Right ventricle myocardium inferior (tissue), 1 donor: ENCODE data around the gene CBX6. TPM values are rescaled to one million over a fixed set of nuclear protein-coding genes. Genes with fewer than 3 reads are reported as not detected.

Experiments used
- ATAC-seq: fragments of 200-7000 bp; cut with Tn5 transposase; one replicate; pipeline ENCODE4 v1.9.1; 2020; ENCODE audit warnings: mild to moderate bottlenecking, moderate library complexity
- DNase-seq: peaks from one replicate; pipeline ENCODE4 v3.0.0; 2021; ENCODE audit errors: missing footprints
- intact Hi-C: fragments of 100-400 bp; cut with DNase I; formaldehyde crosslinking; loops from one replicate; pipeline ENCODE4 v1.11.0; 2022
- total RNA-seq: library from RNA; stranded (reverse); fragmentation: NEBNext Ultra II Directional; extraction: Animal tissue kit (Norgen Biotek cat#: 25700); gene quantifications from one replicate; pipeline ENCODE4 v1.2.1, GENCODE V29; 2021
- donor health status: DM: no; HTN: yes; CAD: no; lungs with severe emphysema.

Gene CBX6
- total RNA-seq, 1 donor from 2014 or later = 39.3 TPM

GRCh38 chr22:38878001-38878400 is 6.0 kb upstream of the CBX6 start:
- no peak for DNase-seq
- no peak for ATAC-seq
- intact Hi-C loops = no loop called here

GRCh38 chr22:38874529-38875222 is 2.7 kb upstream of the CBX6 start:
- DNase-seq = peak; percentile 21
- ATAC-seq = no peak
- intact Hi-C loops = loop anchor here (5.0 kb wide), 1 partner anchor 443 kb away; the partner anchor contains the start of gene RPL3

GRCh38 chr22:38873469-38874411 is 1.7 kb upstream of the CBX6 start:
- intact Hi-C loops = loop anchor here (5.0 kb wide), 1 partner anchor 444 kb away; the partner anchor contains the start of gene RPL3
- ATAC-seq (no peak), DNase-seq (peak; percentile 30)

GRCh38 chr22:38872831-38873248 is 824 bp upstream of the CBX6 start:
- intact Hi-C loops = loop anchor here (5.0 kb wide), 1 partner anchor 444 kb away; the partner anchor contains the start of gene RPL3
- DNase-seq = peak; percentile 80
- peak; percentile 77 for ATAC-seq

- peak; percentile 73 for DNase-seq
- intact Hi-C loops = loop anchor here (2.0 to 5.0 kb wide), 2 partner anchors 251 to 446 kb away; partner anchors contain the start of gene RPL3
- no peak for ATAC-seq
Measured at GRCh38 chr22:38871360-38872171, 450 bp downstream of the CBX6 start.

GRCh38 chr22:38870791-38871359 is 1.1 kb downstream of the CBX6 start:
- ATAC-seq (no peak), DNase-seq (no peak)
- intact Hi-C loops = loop anchor here (1.0 to 5.0 kb wide), 3 partner anchors 56 to 446 kb away; partner anchors contain the start of gene RPL3

GRCh38 chr22:38870312-38870741 is 1.7 kb downstream of the CBX6 start:
- intact Hi-C loops = loop anchor here (1.0 to 5.0 kb wide), 3 partner anchors 57 to 447 kb away; partner anchors contain the start of gene RPL3
- ATAC-seq (peak; percentile 58), DNase-seq (peak; percentile 94)

- DNase-seq = peak; percentile 41
- ATAC-seq = no peak
- intact Hi-C loops = loop anchor here (1.0 to 5.0 kb wide), 5 partner anchors 58 to 448 kb away; partner anchors contain the start of gene RPL3
Measured at GRCh38 chr22:38869663-38870062, 2.4 kb downstream of the CBX6 start.

GRCh38 chr22:38868886-38869381 is 3.1 kb downstream of the CBX6 start:
- intact Hi-C loops = loop anchor here (1.0 to 5.0 kb wide), 2 partner anchors 102 to 134 kb away; no protein-coding TSS in a partner anchor
- ATAC-seq (peak; percentile 38), DNase-seq (peak; percentile 90)

- intact Hi-C loops = loop anchor here (5.0 kb wide), 1 partner anchor 101 kb away; no protein-coding TSS in a partner anchor
- no peak for ATAC-seq
- DNase-seq = peak; percentile 47
Measured at GRCh38 chr22:38868286-38868721, 3.7 kb downstream of the CBX6 start.

- intact Hi-C loops = loop anchor here (5.0 kb wide), 1 partner anchor 100 kb away; no protein-coding TSS in a partner anchor
- ATAC-seq (no peak), DNase-seq (peak; percentile 25)
Measured at GRCh38 chr22:38867471-38868285, 4.3 kb downstream of the CBX6 start.

GRCh38 chr22:38867124-38867455 is 4.9 kb downstream of the CBX6 start:
- intact Hi-C loops = loop anchor here (5.0 kb wide), 1 partner anchor 100 kb away; no protein-coding TSS in a partner anchor
- peak; percentile 15 for DNase-seq
- no peak for ATAC-seq

- DNase-seq (peak; percentile 40), ATAC-seq (no peak)
- intact Hi-C loops = loop anchor here (5.0 kb wide), 1 partner anchor 99 kb away; no protein-coding TSS in a partner anchor
Measured at GRCh38 chr22:38866399-38867123, 5.5 kb downstream of the CBX6 start.

- intact Hi-C loops = loop anchor here (5.0 kb wide), 1 partner anchor 99 kb away; no protein-coding TSS in a partner anchor
- ATAC-seq (no peak), DNase-seq (peak; percentile 21)
Measured at GRCh38 chr22:38866024-38866398, 6.0 kb downstream of the CBX6 start.

- intact Hi-C loops = loop anchor here (5.0 kb wide), 1 partner anchor 98 kb away; no protein-coding TSS in a partner anchor
- DNase-seq (peak; percentile 37), ATAC-seq (no peak)
Measured at GRCh38 chr22:38865201-38866023, 6.6 kb downstream of the CBX6 start.
